Ovary (tissue), 3 donors: ENCODE data around the gene ARL10.

Experiments used
- EP300 ChIP-seq: sonication (generic); formaldehyde crosslinking; IDR thresholded peaks from one replicate; pipeline ENCODE4 v1.6.1; 2017; ENCODE audit warnings: antibody characterized with exemption
- POLR2A ChIP-seq: fragments of 450-650 bp; IDR thresholded peaks from one replicate; pipeline ENCODE4 v1.6.1; 2017; ENCODE audit warnings: antibody characterized with exemption, mild to moderate bottlenecking, moderate library complexity
- TF ChIP-seq, protein P1 (sequence below), 3 donors: fragments of 450-650 bp in 2 of 3; fragments of 200-600 bp in 1 of 3; IDR thresholded peaks; one replicate each; pipeline versions ENCODE4 v1.5.1 to v1.8.0; 2016 to 2022; ENCODE audit warnings: antibody characterized with exemption in 3 of 3, mild to moderate bottlenecking in 1 of 3
- donor health status: DM: no; HTN: no; CAD: no.

DNA sequence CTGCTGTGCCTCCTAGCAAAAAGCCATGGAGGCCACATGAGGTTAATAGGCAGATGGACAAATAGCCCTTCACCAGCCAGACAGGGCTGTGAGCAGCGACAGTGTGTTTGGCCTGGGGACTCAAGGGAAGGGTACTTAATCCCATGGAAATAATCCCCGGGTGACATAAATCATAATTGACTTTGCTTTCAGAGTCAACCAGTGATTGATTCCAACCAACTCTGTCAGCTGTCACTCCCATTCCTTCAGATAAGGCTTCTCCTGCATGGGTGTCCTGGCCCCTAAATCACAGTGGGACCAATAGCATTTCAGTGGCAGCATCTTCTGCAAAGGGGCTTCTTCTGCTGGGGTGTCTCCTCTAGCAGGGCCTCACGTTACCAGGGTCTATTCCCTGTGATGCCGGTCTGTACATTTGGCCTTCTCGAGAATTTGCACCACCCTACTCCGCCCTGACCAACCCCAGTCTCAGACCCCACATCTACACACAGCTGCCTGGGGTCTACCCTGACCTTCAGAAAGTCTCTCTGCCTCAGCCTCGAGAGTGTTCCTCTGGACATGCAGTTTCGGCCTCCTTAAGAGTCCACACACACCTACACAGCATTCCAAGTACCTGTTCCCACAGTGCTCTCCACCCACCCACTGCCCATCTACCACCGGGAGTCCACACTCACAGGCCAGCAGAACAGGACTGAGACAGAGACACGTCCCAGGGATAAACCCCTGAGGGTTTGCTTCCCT lies 47.4 kb downstream of the ARL10 start:
- TF ChIP-seq, protein P1, sequence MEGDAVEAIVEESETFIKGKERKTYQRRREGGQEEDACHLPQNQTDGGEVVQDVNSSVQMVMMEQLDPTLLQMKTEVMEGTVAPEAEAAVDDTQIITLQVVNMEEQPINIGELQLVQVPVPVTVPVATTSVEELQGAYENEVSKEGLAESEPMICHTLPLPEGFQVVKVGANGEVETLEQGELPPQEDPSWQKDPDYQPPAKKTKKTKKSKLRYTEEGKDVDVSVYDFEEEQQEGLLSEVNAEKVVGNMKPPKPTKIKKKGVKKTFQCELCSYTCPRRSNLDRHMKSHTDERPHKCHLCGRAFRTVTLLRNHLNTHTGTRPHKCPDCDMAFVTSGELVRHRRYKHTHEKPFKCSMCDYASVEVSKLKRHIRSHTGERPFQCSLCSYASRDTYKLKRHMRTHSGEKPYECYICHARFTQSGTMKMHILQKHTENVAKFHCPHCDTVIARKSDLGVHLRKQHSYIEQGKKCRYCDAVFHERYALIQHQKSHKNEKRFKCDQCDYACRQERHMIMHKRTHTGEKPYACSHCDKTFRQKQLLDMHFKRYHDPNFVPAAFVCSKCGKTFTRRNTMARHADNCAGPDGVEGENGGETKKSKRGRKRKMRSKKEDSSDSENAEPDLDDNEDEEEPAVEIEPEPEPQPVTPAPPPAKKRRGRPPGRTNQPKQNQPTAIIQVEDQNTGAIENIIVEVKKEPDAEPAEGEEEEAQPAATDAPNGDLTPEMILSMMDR (IDR thresholded peaks at IDR 0.05): no peak
- TF ChIP-seq POLR2A (no peak), EP300 (no peak)
